SK-N-MC (cell line): ENCODE measurements around the gene OBSCN.

Experiments
- EZH2 ChIP-seq: fragments of 200-600 bp; sonication (generic); IDR thresholded peaks from one replicate; pipeline ENCODE4 v1.6.1; 2017; ENCODE audit warnings: antibody characterized with exemption
- FOXP2 ChIP-seq: optimal IDR thresholded peaks from 2 replicates; pipeline ENCODE3; 2011; ENCODE audit warnings: mild to moderate bottlenecking, moderate library complexity; ENCODE audit not compliant: insufficient read depth; ENCODE audit errors: extremely low read length, control extremely low read depth
- POLR2AphosphoS5 ChIP-seq: IDR thresholded peaks from 2 replicates; pipeline ENCODE4 v1.6.1; 2012; ENCODE audit warnings: mild to moderate bottlenecking, low read depth, low read length, borderline replicate concordance

- TF ChIP-seq EZH2 (no peak), POLR2AphosphoS5 (no peak), FOXP2 (no peak)
Measured at GRCh38 chr1:228159008-228159665, 48.7 kb upstream of the OBSCN start.
